Natural killer cell (primary cell): Measurements from ENCODE around the gene TAS2R42. TPM values are rescaled to one million over a fixed set of nuclear protein-coding genes. Genes with fewer than 3 reads are reported as not detected.

Experiments used
- ATAC-seq, 3 donors: fragments of 150-1000 bp in 2 of 3; fragments of 200-7000 bp in 1 of 3; cut with Tn5 transposase; 1 replicate in 1 of 3; 2 replicates in 2 of 3; pipeline ENCODE4 v1.10.0; 2021; ENCODE audit warnings: mild to moderate bottlenecking in 2 of 3, moderate library complexity in 2 of 3
- DNase-seq, 2 donors: peaks; one replicate each; pipeline versions ENCODE4 v3.0.0 to v3.0.0-alpha.2; 2013 to 2021; ENCODE audit warnings: mixed read lengths in 1 of 2
- H3K27ac ChIP-seq: one replicate; pipeline ENCODE4 v1.5.1; 2013; ENCODE audit warnings: mild to moderate bottlenecking, low read length
- H3K27me3 ChIP-seq: one replicate; pipeline ENCODE4 v1.6.1; 2013; ENCODE audit warnings: low read length; ENCODE audit not compliant: control insufficient read depth, insufficient read depth
- H3K36me3 ChIP-seq: one replicate; pipeline ENCODE4 v1.6.1; 2013; ENCODE audit warnings: low read length; ENCODE audit not compliant: control insufficient read depth, insufficient read depth
- H3K4me1 ChIP-seq: one replicate; pipeline ENCODE4 v1.6.1; 2013; ENCODE audit warnings: low read length; ENCODE audit not compliant: control insufficient read depth, insufficient read depth
- H3K4me3 ChIP-seq: one replicate; pipeline ENCODE4 v1.5.1; 2013; ENCODE audit warnings: low read length
- H3K9me3 ChIP-seq: one replicate; pipeline ENCODE4 v1.6.1; 2013; ENCODE audit warnings: low read length; ENCODE audit not compliant: control insufficient read depth, insufficient read depth
- H3K27ac Mint-ChIP-seq, 2 donors: one replicate each; pipeline ENCODE4 v1.8.0; 2022; ENCODE audit warnings: mild to moderate bottlenecking in 2 of 2, mixed read lengths in 2 of 2, moderate library complexity in 1 of 2
- H3K27me3 Mint-ChIP-seq, 2 donors: one replicate each; pipeline ENCODE4 v1.8.0; 2022; ENCODE audit warnings: low read depth in 2 of 2, mixed read lengths in 2 of 2
- H3K36me3 Mint-ChIP-seq: one replicate; pipeline ENCODE4 v1.8.0; 2022; ENCODE audit warnings: mixed read lengths
- H3K4me1 Mint-ChIP-seq, 2 donors: one replicate each; pipeline ENCODE4 v1.8.0; 2022; ENCODE audit warnings: mixed read lengths in 2 of 2
- H3K4me3 Mint-ChIP-seq: one replicate; pipeline ENCODE4 v1.8.0; 2022; ENCODE audit warnings: mild to moderate bottlenecking, moderate library complexity, mixed read lengths
- H3K9me3 Mint-ChIP-seq, 2 donors: one replicate each; pipeline ENCODE4 v1.8.0; 2022; ENCODE audit warnings: mixed read lengths in 2 of 2
- CTCF ChIP-seq: fragments of 200-600 bp; IDR thresholded peaks from one replicate; pipeline ENCODE4 v1.8.0; 2022; ENCODE audit warnings: antibody characterized with exemption
- WGBS: methylation state at CpG from one replicate; pipeline ENCODE4 v1.1.7; 2013; ENCODE audit warnings: missing lambda C conversion rate; ENCODE audit not compliant: insufficient coverage; 5-methylcytosine and 5-hydroxymethylcytosine counted together
- intact Hi-C: fragments of 100-400 bp; cut with micrococcal nuclease; formaldehyde crosslinking; loops from one replicate; pipeline ENCODE4 v1.14.2; 2022
- total RNA-seq, 4 donors: library from RNA; stranded (reverse); fragments of 120-200 nt in 1 of 4; gene quantifications; one replicate each; pipeline versions ENCODE4 v1.2.3 to v1.2.4, GENCODE V29; 2013 to 2022

TAS2R42 gene
- total RNA-seq, 3 donors from 2014 or later (not counting 1 experiment from before 2014, with no cell fraction given) = not detected

GRCh38 chr12:11166300-11166699 is 20.4 kb downstream of the TAS2R42 start:
- ATAC-seq (no peak), DNase-seq (no peak)
- Histone ChIP-seq H3K4me1 (peaks cover 6% of the 10 kb centered on the region), H3K27me3 (no peaks in the 10 kb centered on the region), H3K36me3 (peaks cover 13% of the 10 kb centered on the region), H3K4me3 (no peak overlapping the region), H3K9me3 (no peaks in the 10 kb centered on the region), H3K27ac (no peak overlapping the region)
- Mint-ChIP-seq H3K9me3 (no peaks in the 10 kb centered on the region), H3K4me1 (peaks cover 66 to 75% of the 10 kb centered on the region in 2 donors), H3K36me3 (no peaks in the 10 kb centered on the region), H3K27ac (peak overlapping the region in 1 of 2 donors; percentile 19), H3K27me3 (no peaks in the 10 kb centered on the region), H3K4me3 (no peak overlapping the region)
- no peak for TF ChIP-seq CTCF
- intact Hi-C loops = no loop called here

- Histone ChIP-seq H3K9me3 (no peaks in the 10 kb centered on the region), H3K27me3 (no peaks in the 10 kb centered on the region), H3K36me3 (peaks cover 13% of the 10 kb centered on the region), H3K27ac (no peak overlapping the region), H3K4me1 (no peaks in the 10 kb centered on the region), H3K4me3 (no peak overlapping the region)
- ATAC-seq (no peak), DNase-seq (no peak)
- Mint-ChIP-seq H3K4me3 (no peak overlapping the region), H3K27me3 (no peaks in the 10 kb centered on the region), H3K27ac (no peak overlapping the region), H3K36me3 (no peaks in the 10 kb centered on the region), H3K9me3 (no peaks in the 10 kb centered on the region), H3K4me1 (peaks cover 60 to 74% of the 10 kb centered on the region in 2 donors)
- intact Hi-C loops = no loop called here
- TF ChIP-seq CTCF = no peak
These were observed 22.4 kb downstream of the TAS2R42 start for GRCh38 chr12:11164384-11164783.

- no peak overlapping the region for H3K27ac Mint-ChIP-seq
- Histone ChIP-seq H3K4me3 (no peak overlapping the region), H3K4me1 (no peaks in the 10 kb centered on the region), H3K27me3 (no peaks in the 10 kb centered on the region), H3K27ac (no peak overlapping the region), H3K9me3 (no peaks in the 10 kb centered on the region), H3K36me3 (peaks cover 9% of the 10 kb centered on the region)
- ATAC-seq (no peak), DNase-seq (peak in 1 of 2 donors; percentile 10)
- TF ChIP-seq CTCF = no peak
- H3K27me3 Mint-ChIP-seq = no peaks in the 10 kb centered on the region
- H3K36me3 Mint-ChIP-seq = no peaks in the 10 kb centered on the region
- H3K4me3 Mint-ChIP-seq = no peak overlapping the region
- WGBS = 100% methylated on average over 1 of the region's 1 CpG
- intact Hi-C loops = no loop called here
- no peaks in the 10 kb centered on the region for H3K9me3 Mint-ChIP-seq
- peaks cover 64 to 72% of the 10 kb centered on the region in 2 donors for H3K4me1 Mint-ChIP-seq
These were observed 24.2 kb downstream of the TAS2R42 start for GRCh38 chr12:11162502-11162901.

GRCh38 chr12:11158885-11159444 is 27.8 kb downstream of the TAS2R42 start:
- peaks cover 54 to 63% of the 10 kb centered on the region in 2 donors for H3K4me1 Mint-ChIP-seq
- H3K27ac Mint-ChIP-seq = peak overlapping the region in 1 of 2 donors; percentile 6

More at GRCh38 chr12:11158885-11159444, 27.8 kb downstream of the TAS2R42 start:
- Mint-ChIP-seq H3K9me3 (peaks cover 2 to 7% of the 10 kb centered on the region in 2 donors), H3K27me3 (no peaks in the 10 kb centered on the region), H3K4me3 (no peak overlapping the region), H3K36me3 (no peaks in the 10 kb centered on the region)
- no peak overlapping the region for H3K4me3 ChIP-seq
- no peak for DNase-seq
- no peaks in the 10 kb centered on the region for H3K4me1 ChIP-seq
- no peak for ATAC-seq
- intact Hi-C loops = no loop called here
- TF ChIP-seq CTCF = no peak
- no peaks in the 10 kb centered on the region for H3K36me3 ChIP-seq
- no peak overlapping the region for H3K27ac ChIP-seq
- H3K27me3 ChIP-seq = no peaks in the 10 kb centered on the region
- no peaks in the 10 kb centered on the region for H3K9me3 ChIP-seq
- 100% methylated on average over 1 of the region's 5 CpGs for WGBS
